BE2C (cell line): ENCODE data around the gene HINT1. TPM values are rescaled to one million over a fixed set of nuclear protein-coding genes. Genes with fewer than 3 reads are reported as not detected.
A peak's percentile ranks its signal among the peaks of the same experiment; 100 is the strongest.

ENCODE experiments used
- DNase-seq: peaks from one replicate; pipeline ENCODE4 v3.0.0-alpha.2; 2020
- H3K27me3 ChIP-seq: fragments of 250-450 bp; sonication (Bioruptor Pico); 2 replicates; pipeline ENCODE4 v1.5.1; 2020; ENCODE audit warnings: mild to moderate bottlenecking
- H3K36me3 ChIP-seq: fragments of 250-450 bp; sonication (Bioruptor Pico); 2 replicates; pipeline ENCODE4 v1.5.1; 2020; ENCODE audit warnings: mild to moderate bottlenecking
- H3K4me1 ChIP-seq: fragments of 250-450 bp; sonication (Bioruptor Pico); 2 replicates; pipeline ENCODE4 v1.5.1; 2020
- H3K4me3 ChIP-seq: 2 replicates; pipeline ENCODE4 v1.5.1; 2011; ENCODE audit warnings: low read depth, low read length
- H3K9me3 ChIP-seq: fragments of 250-450 bp; sonication (Bioruptor Pico); 2 replicates; pipeline ENCODE4 v1.5.1; 2020
- polyA plus RNA-seq: library from polyadenylated mRNA; unstranded; fragments of >200 nt; gene quantifications from one replicate; pipeline ENCODE4 v1.2.1, GENCODE V29; 2012; ENCODE audit warnings: low read depth, missing spikeins; ENCODE audit not compliant: insufficient read length, insufficient read depth
- TF ChIP-seq, protein P1 (sequence below): IDR thresholded peaks from 2 replicates; pipeline ENCODE4 v1.5.1; 2012; ENCODE audit warnings: mild to moderate bottlenecking, low read depth, low read length

Gene HINT1
- polyA plus RNA-seq, result 451 TPM

- Histone ChIP-seq H3K27me3 (no peaks in the 10 kb centered on the region), H3K4me1 (peaks cover 5% of the 10 kb centered on the region; the same call in 1 of the 2 replicates), H3K4me3 (peak within 1 kb of the TSS; percentile 85), H3K9me3 (no peaks in the 10 kb centered on the region), H3K36me3 (peaks cover 38% of the 10 kb centered on the region)
- TF ChIP-seq, protein P1, sequence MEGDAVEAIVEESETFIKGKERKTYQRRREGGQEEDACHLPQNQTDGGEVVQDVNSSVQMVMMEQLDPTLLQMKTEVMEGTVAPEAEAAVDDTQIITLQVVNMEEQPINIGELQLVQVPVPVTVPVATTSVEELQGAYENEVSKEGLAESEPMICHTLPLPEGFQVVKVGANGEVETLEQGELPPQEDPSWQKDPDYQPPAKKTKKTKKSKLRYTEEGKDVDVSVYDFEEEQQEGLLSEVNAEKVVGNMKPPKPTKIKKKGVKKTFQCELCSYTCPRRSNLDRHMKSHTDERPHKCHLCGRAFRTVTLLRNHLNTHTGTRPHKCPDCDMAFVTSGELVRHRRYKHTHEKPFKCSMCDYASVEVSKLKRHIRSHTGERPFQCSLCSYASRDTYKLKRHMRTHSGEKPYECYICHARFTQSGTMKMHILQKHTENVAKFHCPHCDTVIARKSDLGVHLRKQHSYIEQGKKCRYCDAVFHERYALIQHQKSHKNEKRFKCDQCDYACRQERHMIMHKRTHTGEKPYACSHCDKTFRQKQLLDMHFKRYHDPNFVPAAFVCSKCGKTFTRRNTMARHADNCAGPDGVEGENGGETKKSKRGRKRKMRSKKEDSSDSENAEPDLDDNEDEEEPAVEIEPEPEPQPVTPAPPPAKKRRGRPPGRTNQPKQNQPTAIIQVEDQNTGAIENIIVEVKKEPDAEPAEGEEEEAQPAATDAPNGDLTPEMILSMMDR, result peak; percentile 7; the same call in 1 of the 2 replicates
- peak; percentile 96 for DNase-seq
Observed at GRCh38 chr5:131165119-131165727, at the start of gene HINT1. HINT1 (minus strand) TSS chr5:131165256; CDS start chr5:131165205, 51 bp downstream.

DNA sequence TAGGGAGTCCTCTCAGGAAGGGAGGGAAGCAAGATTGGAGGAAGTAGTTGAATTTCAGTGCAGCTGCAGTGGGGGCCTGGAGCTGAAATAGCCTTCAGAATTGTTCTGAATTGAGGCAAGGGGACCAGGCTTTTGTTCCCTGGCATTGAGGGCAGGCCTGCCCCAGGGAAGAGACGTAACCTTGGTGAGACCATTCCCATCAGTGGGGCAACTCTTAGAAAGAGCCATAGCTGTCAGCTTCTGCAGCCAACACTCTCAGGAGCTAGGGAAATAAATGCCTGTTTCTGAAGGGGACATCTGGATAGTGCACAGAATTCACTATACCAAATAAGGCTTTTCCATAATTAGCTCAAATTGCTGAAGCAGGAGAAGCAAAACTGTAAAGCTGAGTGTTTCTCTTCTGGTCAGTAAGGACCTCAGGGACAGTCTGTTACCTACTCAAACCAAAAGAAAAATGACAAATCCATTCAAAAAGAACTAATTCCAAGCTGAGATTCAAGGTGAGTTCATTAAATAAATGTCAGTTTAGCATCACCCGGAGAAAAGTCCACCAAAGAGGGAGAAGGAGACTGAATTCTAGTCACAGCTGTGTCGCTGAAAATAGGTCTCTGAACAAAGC lies 49.7 kb upstream of the HINT1 start:
- Histone ChIP-seq H3K9me3 (no peaks in the 10 kb centered on the region), H3K4me3 (no peak overlapping the region)
- no peak for DNase-seq

GRCh38 chr5:131212471-131213021 lies 47.5 kb upstream of the HINT1 start:
- no peak for DNase-seq
- no peaks in the 10 kb centered on the region for H3K36me3 ChIP-seq
- TF ChIP-seq, protein P1, result no peak
- H3K27me3 ChIP-seq, result no peaks in the 10 kb centered on the region
- no peak overlapping the region for H3K4me3 ChIP-seq
- no peaks in the 10 kb centered on the region for H3K9me3 ChIP-seq
- no peaks in the 10 kb centered on the region for H3K4me1 ChIP-seq

More for the DNA sequence above, 49.7 kb upstream of the HINT1 start:
- Histone ChIP-seq H3K27me3 (no peaks in the 10 kb centered on the region), H3K36me3 (no peaks in the 10 kb centered on the region), H3K4me1 (no peaks in the 10 kb centered on the region)
- TF ChIP-seq, protein P1, result no peak

DNA sequence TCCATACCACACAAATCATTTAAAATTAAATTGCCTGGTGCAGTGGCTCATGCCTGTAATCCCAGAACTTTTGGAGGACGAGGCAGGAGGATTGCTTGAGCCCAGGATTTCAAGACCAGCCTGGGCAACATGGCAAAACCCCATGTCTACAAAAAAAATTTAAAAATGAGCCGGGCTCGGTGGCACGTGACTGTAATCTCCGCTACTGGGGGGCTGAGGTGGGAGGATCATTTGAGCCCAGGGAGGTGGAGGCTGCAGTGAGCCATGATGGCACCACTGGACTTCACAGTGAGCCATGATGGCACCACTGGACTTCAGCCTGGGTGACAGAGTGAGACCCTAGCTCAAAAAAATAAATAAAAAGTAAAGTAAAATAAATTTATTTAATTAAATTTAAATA lies 46.6 kb upstream of the HINT1 start:
- no peaks in the 10 kb centered on the region for H3K36me3 ChIP-seq
- H3K4me3 ChIP-seq, result no peak overlapping the region
- TF ChIP-seq, protein P1, result no peak
- no peaks in the 10 kb centered on the region for H3K9me3 ChIP-seq
- H3K27me3 ChIP-seq, result no peaks in the 10 kb centered on the region
- DNase-seq, result no peak
- H3K4me1 ChIP-seq, result no peaks in the 10 kb centered on the region

DNA sequence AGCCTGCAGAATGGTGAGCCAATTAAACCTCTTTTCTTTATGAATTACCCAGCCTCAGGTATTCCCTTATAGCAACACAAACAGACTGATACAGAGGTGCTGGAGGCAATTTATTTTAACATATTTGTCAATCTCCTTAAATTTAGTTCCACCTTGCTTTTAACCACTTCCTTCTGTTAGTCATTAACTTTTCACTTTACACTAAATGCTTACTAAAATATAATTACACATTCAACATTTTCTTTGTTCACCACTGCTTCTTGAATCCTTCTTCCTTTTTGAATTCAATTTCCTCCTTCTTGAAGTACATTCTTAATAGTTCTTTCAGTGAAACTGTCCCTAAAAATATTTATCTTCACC lies 45.1 kb upstream of the HINT1 start:
- no peak for DNase-seq
- TF ChIP-seq, protein P1, result no peak
- no peak overlapping the region for H3K4me3 ChIP-seq
- no peaks in the 10 kb centered on the region for H3K36me3 ChIP-seq
- H3K4me1 ChIP-seq, result no peaks in the 10 kb centered on the region
- no peaks in the 10 kb centered on the region for H3K9me3 ChIP-seq
- no peaks in the 10 kb centered on the region for H3K27me3 ChIP-seq
